WTC11 (cell line): ENCODE data around the gene FBF1. TPM values are rescaled to one million over a fixed set of nuclear protein-coding genes. Genes with fewer than 3 reads are reported as not detected.

Source experiments
- ATAC-seq: fragments of 200-7000 bp; cut with Tn5 transposase; 2 replicates; pipeline ENCODE4 v1.10.0; 2021; ENCODE audit warnings: mild to moderate bottlenecking, moderate library complexity
- CTCF ChIA-PET: fragments of 300-600 bp; sonication (Branson Sonifier 250); formaldehyde crosslinking; loops from one replicate; lab custom pipeline; 2021; ENCODE audit warnings: antibody characterized with exemption; lab: Charles Lee
- POLR2A ChIA-PET: fragments of 350-600 bp; sonication (Branson Sonifier 250); formaldehyde crosslinking; loops from one replicate; lab custom pipeline; 2021; ENCODE audit warnings: antibody characterized with exemption; lab: Charles Lee
- DNase-seq: peaks from one replicate; pipeline ENCODE4 v3.0.0; 2021; ENCODE audit warnings: low spot score
- H3K27ac Mint-ChIP-seq: 2 replicates; pipeline ENCODE4 v1.8.0; 2021; ENCODE audit warnings: mixed read lengths
- H3K27me3 Mint-ChIP-seq: 2 replicates; pipeline ENCODE4 v1.8.0; 2021; ENCODE audit warnings: low read depth, mild to moderate bottlenecking, moderate library complexity, mixed read lengths
- H3K36me3 Mint-ChIP-seq: 2 replicates; pipeline ENCODE4 v1.8.0; 2021; ENCODE audit warnings: mixed read lengths
- H3K4me1 Mint-ChIP-seq: 2 replicates; pipeline ENCODE4 v1.8.0; 2022; ENCODE audit warnings: mixed read lengths
- H3K4me3 Mint-ChIP-seq: 2 replicates; pipeline ENCODE4 v1.8.0; 2021; ENCODE audit warnings: mild to moderate bottlenecking, moderate library complexity, mixed read lengths
- H3K9me3 Mint-ChIP-seq: 2 replicates; pipeline ENCODE4 v1.8.0; 2021; ENCODE audit warnings: mixed read lengths
- E2F1 ChIP-seq: sonication (generic); formaldehyde crosslinking; IDR thresholded peaks from 2 replicates; pipeline ENCODE4 v1.8.0; 2022; ENCODE audit warnings: mild to moderate bottlenecking, missing genetic modification reagents
- E2F5 ChIP-seq: sonication (generic); formaldehyde crosslinking; IDR thresholded peaks from 2 replicates; pipeline ENCODE4 v1.8.1; 2022; ENCODE audit warnings: mild to moderate bottlenecking, moderate library complexity, missing genetic modification reagents
- ERG ChIP-seq: fragments of 250-450 bp; sonication (Bioruptor Pico); IDR thresholded peaks from 2 replicates; pipeline ENCODE4 v1.8.0; 2021; ENCODE audit warnings: mild to moderate bottlenecking
- ESRRA ChIP-seq: sonication (generic); formaldehyde crosslinking; IDR thresholded peaks from 2 replicates; pipeline ENCODE4 v1.8.1; 2022; ENCODE audit warnings: mild to moderate bottlenecking, missing genetic modification reagents, borderline replicate concordance
- HMGXB4 ChIP-seq: sonication (generic); formaldehyde crosslinking; IDR thresholded peaks from 2 replicates; pipeline ENCODE4 v1.8.1; 2023; ENCODE audit warnings: mild to moderate bottlenecking, moderate library complexity, missing genetic modification reagents
- MYBL2 ChIP-seq: sonication (generic); formaldehyde crosslinking; IDR thresholded peaks from 2 replicates; pipeline ENCODE4 v1.8.1; 2023; ENCODE audit warnings: mild to moderate bottlenecking, moderate library complexity, missing genetic modification reagents
- NFYB ChIP-seq: sonication (generic); formaldehyde crosslinking; conservative IDR thresholded peaks from 2 replicates; pipeline ENCODE4 v1.8.0; 2022; ENCODE audit warnings: low read depth, missing genetic modification reagents
- OVOL2 ChIP-seq: fragments of 250-450 bp; sonication (Bioruptor Pico); IDR thresholded peaks from 2 replicates; pipeline ENCODE4 v1.9.0; 2021; ENCODE audit warnings: mild to moderate bottlenecking, borderline replicate concordance
- SMAD4 ChIP-seq: sonication (generic); formaldehyde crosslinking; IDR thresholded peaks from 2 replicates; pipeline ENCODE4 v1.8.0; 2022; ENCODE audit warnings: mild to moderate bottlenecking, missing genetic modification reagents
- SOX15 ChIP-seq: fragments of 250-450 bp; sonication (Bioruptor Pico); IDR thresholded peaks from 2 replicates; pipeline ENCODE4 v1.9.0; 2021; ENCODE audit warnings: mild to moderate bottlenecking
- STAT6 ChIP-seq: sonication (generic); formaldehyde crosslinking; conservative IDR thresholded peaks from 2 replicates; pipeline ENCODE4 v1.8.1; 2023; ENCODE audit warnings: mild to moderate bottlenecking, low read depth, missing genetic modification reagents, moderate library complexity
- TEAD1 ChIP-seq: sonication (generic); formaldehyde crosslinking; IDR thresholded peaks from 2 replicates; pipeline ENCODE4 v1.8.0; 2022; ENCODE audit warnings: mild to moderate bottlenecking, missing genetic modification reagents
- TEAD4 ChIP-seq: sonication (generic); formaldehyde crosslinking; IDR thresholded peaks from 2 replicates; pipeline ENCODE4 v1.8.0; 2022; ENCODE audit warnings: mild to moderate bottlenecking, missing genetic modification reagents
- ZNF138 ChIP-seq: sonication (generic); formaldehyde crosslinking; conservative IDR thresholded peaks from 2 replicates; pipeline ENCODE4 v1.8.1; 2022; ENCODE audit warnings: mild to moderate bottlenecking, moderate library complexity, missing genetic modification reagents
- ZNF232 ChIP-seq: sonication (generic); formaldehyde crosslinking; IDR thresholded peaks from 2 replicates; pipeline ENCODE4 v1.8.0; 2022; ENCODE audit warnings: mild to moderate bottlenecking, missing genetic modification reagents
- ZNF281 ChIP-seq: sonication (generic); formaldehyde crosslinking; IDR thresholded peaks from 2 replicates; pipeline ENCODE4 v1.8.0; 2023; ENCODE audit warnings: mild to moderate bottlenecking, missing genetic modification reagents
- ZNF425 ChIP-seq: fragments of 250-450 bp; sonication (Bioruptor Pico); conservative IDR thresholded peaks from 2 replicates; pipeline ENCODE4 v1.9.0; 2021; ENCODE audit warnings: mild to moderate bottlenecking
- total RNA-seq: library from RNA; stranded (reverse); gene quantifications from 3 replicates; pipeline ENCODE4 v1.2.3, GENCODE V29; 2021

FBF1 gene
- total RNA-seq, 1 experiment from 2014 or later: 19.8 TPM

- TF ChIP-seq HMGXB4 (CRISPR knock-in tag) (no peak), E2F5 (no peak), E2F1 (CRISPR knock-in tag) (no peak), ZNF281 (CRISPR knock-in tag) (no peak), TEAD4 (CRISPR knock-in tag) (no peak), NFYB (CRISPR knock-in tag) (no peak), ZNF232 (CRISPR knock-in tag) (no peak), STAT6 (CRISPR knock-in tag) (no peak), MYBL2 (CRISPR knock-in tag) (no peak), ZNF138 (CRISPR knock-in tag) (no peak), ESRRA (no peak), ZNF425 (CRISPR knock-in tag) (no peak), SMAD4 (CRISPR knock-in tag) (no peak)
These were observed 8.0 kb downstream of the FBF1 start (continued) for GRCh38 chr17:75932852-75933251.

- H3K27ac Mint-ChIP-seq: peak overlapping the region; percentile 57; the same call in 1 of the 2 replicates
These were observed 9.8 kb downstream of the FBF1 start for GRCh38 chr17:75931062-75931461.

More at GRCh38 chr17:75931062-75931461, 9.8 kb downstream of the FBF1 start:
- H3K4me3 Mint-ChIP-seq: no peak overlapping the region
- no peaks in the 10 kb centered on the region; the same call in 1 of the 2 replicates for H3K36me3 Mint-ChIP-seq
- CTCF ChIA-PET: interaction anchor here (0.7 kb wide), 1 partner anchor 190 kb away, joined by 4 read pairs; no protein-coding TSS in a partner anchor
- POLR2A ChIA-PET: interaction anchor here (0.5 kb wide), 1 partner anchor 180 kb away, joined by 4 read pairs; no protein-coding TSS in a partner anchor
- no peak for TF ChIP-seq SOX15 (CRISPR knock-in tag)
- TF ChIP-seq OVOL2: no peak
- TF ChIP-seq ERG (CRISPR knock-in tag): no peak
- no peak for TF ChIP-seq STAT6 (CRISPR knock-in tag)
- TF ChIP-seq TEAD1: no peak
- DNase-seq: no peak
- H3K9me3 Mint-ChIP-seq: no peaks in the 10 kb centered on the region
- H3K27me3 Mint-ChIP-seq: no peaks in the 10 kb centered on the region
- ATAC-seq: no peak
- H3K4me1 Mint-ChIP-seq: no peaks in the 10 kb centered on the region
